HCT116 (cell line): ENCODE results near the gene FCER1G.

Experiments used
- CTCF ChIP-seq, 3 experiments: fragments of 200-600 bp in 1 of 3; sonication (generic) in 1 of 3; IDR thresholded peaks in 2 of 3; conservative IDR thresholded peaks in 1 of 3; 2 replicates each; pipeline ENCODE4 v1.5.1; 2012 to 2017; ENCODE audit warnings: low read depth in 2 of 3, low read length in 2 of 3, antibody characterized with exemption in 1 of 3, borderline replicate concordance in 1 of 3, control low read depth in 1 of 3, mild to moderate bottlenecking in 1 of 3, mixed read lengths in 1 of 3, mixed run types in 1 of 3, moderate library complexity in 1 of 3; ENCODE audit not compliant: insufficient read depth in 1 of 3
- POLR2AphosphoS5 ChIP-seq: IDR thresholded peaks from 2 replicates; pipeline ENCODE4 v1.6.1; 2011; ENCODE audit warnings: mild to moderate bottlenecking, low read depth, low read length, moderate library complexity

GRCh38 chr1:161166669-161167548 lies 48.2 kb upstream of the FCER1G start:
- TF ChIP-seq POLR2AphosphoS5 (no peak), CTCF (IDR thresholded peaks at IDR 0.05 in 2 of 3, conservative IDR thresholded peaks at IDR 0.05 in 1 of 3; ENCODE audit: borderline replicate concordance in 1 of 3, insufficient read depth in 1 of 3, low read depth in 2 of 3, low read length in 2 of 3) (no peak)
